H9 (cell line): ENCODE data around the gene CRNKL1. TPM values are rescaled to one million over a fixed set of nuclear protein-coding genes. Genes with fewer than 3 reads are reported as not detected.

ENCODE experiments used
- DNase-seq: peaks from one replicate; pipeline ENCODE4 v3.0.0-alpha.2; 2017
- H2AFZ ChIP-seq: one replicate; pipeline ENCODE4 v1.6.1; 2013; ENCODE audit warnings: mild to moderate bottlenecking, low read length, control low read depth, moderate library complexity
- H2AK5ac ChIP-seq: 2 replicates; pipeline ENCODE4 v1.6.1; 2013; ENCODE audit warnings: low read length, control low read depth, mixed read lengths; ENCODE audit not compliant: insufficient read length
- H2BK120ac ChIP-seq: one replicate; pipeline ENCODE4 v1.6.1; 2013; ENCODE audit warnings: low read depth, mild to moderate bottlenecking, low read length, control low read depth, inconsistent platforms; ENCODE audit not compliant: poor library complexity, severe bottlenecking
- H2BK12ac ChIP-seq: 2 replicates; pipeline ENCODE4 v1.6.1; 2013; ENCODE audit warnings: low read length, control low read depth, mixed read lengths, low read depth; ENCODE audit not compliant: insufficient read length
- H2BK15ac ChIP-seq: 2 replicates; pipeline ENCODE4 v1.6.1; 2013; ENCODE audit warnings: low read depth, low read length, control low read depth
- H2BK20ac ChIP-seq: one replicate; pipeline ENCODE4 v1.6.1; 2013; ENCODE audit warnings: low read depth, mild to moderate bottlenecking, low read length, control low read depth, inconsistent platforms; ENCODE audit not compliant: poor library complexity, severe bottlenecking
- H2BK5ac ChIP-seq: 2 replicates; pipeline ENCODE4 v1.6.1; 2013; ENCODE audit warnings: low read length, control low read depth, mixed read lengths; ENCODE audit not compliant: insufficient read length
- H3K14ac ChIP-seq: 2 replicates; pipeline ENCODE4 v1.6.1; 2013; ENCODE audit warnings: low read length, control low read depth; ENCODE audit not compliant: insufficient read depth
- H3K18ac ChIP-seq: 2 replicates; pipeline ENCODE4 v1.6.1; 2013; ENCODE audit warnings: low read depth, mild to moderate bottlenecking, mixed read lengths, low read length, control low read depth; ENCODE audit not compliant: insufficient read length
- H3K23ac ChIP-seq: 2 replicates; pipeline ENCODE4 v1.6.1; 2013; ENCODE audit warnings: low read length, control low read depth, mixed read lengths, low read depth; ENCODE audit not compliant: insufficient read length
- H3K23me2 ChIP-seq: 2 replicates; pipeline ENCODE4 v1.6.1; 2013; ENCODE audit warnings: low read depth, mild to moderate bottlenecking, mixed read lengths, low read length, control low read depth; ENCODE audit not compliant: insufficient read length, poor library complexity, severe bottlenecking
- H3K27ac ChIP-seq: 2 replicates; pipeline ENCODE4 v1.5.1; 2013; ENCODE audit warnings: low read length, control low read depth, mixed read lengths, low read depth; ENCODE audit not compliant: insufficient read length
- H3K27me3 ChIP-seq: 2 replicates; pipeline ENCODE4 v1.6.1; 2013; ENCODE audit warnings: low read length, control low read depth, inconsistent platforms; ENCODE audit not compliant: insufficient read depth
- H3K4ac ChIP-seq: 2 replicates; pipeline ENCODE4 v1.6.1; 2013; ENCODE audit warnings: low read depth, mild to moderate bottlenecking, control low read depth, inconsistent platforms, low read length, moderate library complexity
- H3K4me1 ChIP-seq: 2 replicates; pipeline ENCODE4 v1.6.1; 2013; ENCODE audit warnings: low read length, control low read depth, inconsistent platforms; ENCODE audit not compliant: insufficient read depth
- H3K4me2 ChIP-seq: 2 replicates; pipeline ENCODE4 v1.6.1; 2013; ENCODE audit warnings: low read length, control low read depth, mixed read lengths; ENCODE audit not compliant: insufficient read length, insufficient read depth
- H3K56ac ChIP-seq: 2 replicates; pipeline ENCODE4 v1.6.1; 2013; ENCODE audit warnings: low read depth, mild to moderate bottlenecking, mixed read lengths, low read length, control low read depth; ENCODE audit not compliant: insufficient read length
- H3K79me1 ChIP-seq: 2 replicates; pipeline ENCODE4 v1.6.1; 2013; ENCODE audit warnings: low read depth, mild to moderate bottlenecking, moderate library complexity, low read length, control low read depth, inconsistent platforms; ENCODE audit not compliant: insufficient read depth, poor library complexity, severe bottlenecking
- H3K79me2 ChIP-seq: 2 replicates; pipeline ENCODE4 v1.6.1; 2013; ENCODE audit warnings: low read length, control low read depth, inconsistent platforms; ENCODE audit not compliant: insufficient read depth
- H3K9ac ChIP-seq: 2 replicates; pipeline ENCODE4 v1.6.1; 2013; ENCODE audit warnings: low read length, control low read depth, mixed read lengths; ENCODE audit not compliant: insufficient read length; ENCODE audit errors: extremely low read depth
- H3K9me3 ChIP-seq: one replicate; pipeline ENCODE4 v1.6.1; 2013; ENCODE audit warnings: low read depth, low read length, inconsistent platforms; ENCODE audit not compliant: control insufficient read depth
- H3T11ph ChIP-seq: one replicate; pipeline ENCODE4 v1.6.1; 2013; ENCODE audit warnings: mild to moderate bottlenecking, low read length, control low read depth, inconsistent platforms
- H4K20me1 ChIP-seq: one replicate; pipeline ENCODE4 v1.6.1; 2013; ENCODE audit not compliant: control insufficient read depth, insufficient read length, insufficient read depth
- H4K5ac ChIP-seq: 2 replicates; pipeline ENCODE4 v1.6.1; 2013; ENCODE audit warnings: low read depth, mild to moderate bottlenecking, mixed read lengths, low read length, control low read depth; ENCODE audit not compliant: insufficient read length
- H4K8ac ChIP-seq: replicated peaks from 2 replicates; pipeline ENCODE4 v1.6.1; 2013; ENCODE audit warnings: low read length, control low read depth, mixed read lengths, low read depth; ENCODE audit not compliant: insufficient read length
- H4K91ac ChIP-seq: 2 replicates; pipeline ENCODE4 v1.6.1; 2013; ENCODE audit warnings: low read depth, mild to moderate bottlenecking, moderate library complexity, mixed read lengths, low read length, control low read depth; ENCODE audit not compliant: insufficient read length
- H3K27ac Mint-ChIP-seq, 3 experiments: 2 replicates in 2 of 3; 3 replicates in 1 of 3; pipeline ENCODE4 v1.8.0; 2020 to 2021; ENCODE audit warnings: mixed read lengths in 3 of 3, mild to moderate bottlenecking in 1 of 3, moderate library complexity in 1 of 3
- H3K27me3 Mint-ChIP-seq: 2 replicates; pipeline ENCODE4 v1.8.0; 2021; ENCODE audit warnings: low read depth, mild to moderate bottlenecking, moderate library complexity, mixed read lengths
- H3K36me3 Mint-ChIP-seq, 3 experiments: 2 replicates in 2 of 3; 3 replicates in 1 of 3; pipeline ENCODE4 v1.8.0; 2020 to 2021; ENCODE audit warnings: low read depth in 3 of 3, mixed read lengths in 3 of 3; ENCODE audit not compliant: insufficient read depth in 1 of 3
- H3K4me1 Mint-ChIP-seq, 2 experiments: 2 replicates each; pipeline ENCODE4 v1.8.0; 2020; ENCODE audit warnings: mixed read lengths in 2 of 2
- H3K4me3 Mint-ChIP-seq, 2 experiments: 2 replicates in 1 of 2; 3 replicates in 1 of 2; pipeline ENCODE4 v1.8.0; 2020 to 2021; ENCODE audit warnings: mild to moderate bottlenecking in 2 of 2, mixed read lengths in 2 of 2, moderate library complexity in 1 of 2
- H3K9me3 Mint-ChIP-seq, 2 experiments: 2 replicates in 1 of 2; 3 replicates in 1 of 2; pipeline ENCODE4 v1.8.0; 2020; ENCODE audit warnings: mild to moderate bottlenecking in 2 of 2, mixed read lengths in 2 of 2, moderate library complexity in 1 of 2
- CTCF ChIP-seq: fragments of 200-600 bp; sonication (generic); conservative IDR thresholded peaks from 3 replicates; pipeline ENCODE4 v1.8.0; 2021; ENCODE audit warnings: antibody characterized with exemption, mild to moderate bottlenecking
- WGBS: extraction: QIAGEN DNeasy Blood & Tissue Kit; methylation state at CpG from one replicate; pipeline ENCODE4 v1.1.7; 2013; ENCODE audit warnings: missing lambda C conversion rate, low lambda C conversion rate, mixed read lengths; ENCODE audit not compliant: insufficient read length; ENCODE audit errors: extremely low coverage; 5-methylcytosine and 5-hydroxymethylcytosine counted together
- total RNA-seq: library from RNA; stranded (reverse); gene quantifications from 2 replicates; pipeline ENCODE4 v1.2.1, GENCODE V29; 2021

Gene CRNKL1
- total RNA-seq, 1 experiment from 2014 or later: 30.2 TPM

- H3K27ac Mint-ChIP-seq: no peak overlapping the region
- no peak for TF ChIP-seq CTCF
- no peak overlapping the region for H3K18ac ChIP-seq
- H3K4me3 Mint-ChIP-seq: no peak overlapping the region
- no peak overlapping the region for H2BK5ac ChIP-seq
- H3K4me1 ChIP-seq: peaks cover under 1% of the 10 kb centered on the region; the same call in 1 of the 2 replicates
- no peak for DNase-seq
- no peak overlapping the region for H2BK12ac ChIP-seq
- no peak overlapping the region for H4K91ac ChIP-seq
- no peak overlapping the region for H3K23ac ChIP-seq
- H3K4me1 Mint-ChIP-seq: peaks cover 15 to 16% of the 10 kb centered on the region in 2 experiments
- no peak overlapping the region for H4K5ac ChIP-seq
- no peak overlapping the region for H3K27ac ChIP-seq
- no peaks in the 10 kb centered on the region for H3K36me3 Mint-ChIP-seq
- no peak overlapping the region for H2BK15ac ChIP-seq
- no peaks in the 10 kb centered on the region; the same call in 1 of the 2 replicates for H3K27me3 ChIP-seq
- no peaks in the 10 kb centered on the region for H3K79me2 ChIP-seq
- H3K27me3 Mint-ChIP-seq: peaks cover 2% of the 10 kb centered on the region
- H3K79me1 ChIP-seq: no peaks in the 10 kb centered on the region
- H3K56ac ChIP-seq: no peak overlapping the region
- no peak overlapping the region for H3K14ac ChIP-seq
- no peak overlapping the region for H2BK120ac ChIP-seq
- H4K8ac ChIP-seq: no peak overlapping the region
- no peaks in the 10 kb centered on the region for H3K9me3 ChIP-seq
- no peaks in the 10 kb centered on the region for H4K20me1 ChIP-seq
- whole genome bisulfite sequencing: no CpG with 5 or more reads among the region's 15 CpGs
- H2AFZ ChIP-seq: no peak overlapping the region
- H3K4ac ChIP-seq: no peak overlapping the region
- H3T11ph ChIP-seq: no peak overlapping the region
- H2AK5ac ChIP-seq: no peak overlapping the region
- H3K23me2 ChIP-seq: no peaks in the 10 kb centered on the region
- no peaks in the 10 kb centered on the region for H3K9me3 Mint-ChIP-seq
- no peak overlapping the region for H3K4me2 ChIP-seq
- H3K9ac ChIP-seq: no peak overlapping the region
- no peak overlapping the region for H2BK20ac ChIP-seq
Observed at GRCh38 chr20:20073801-20074371, 21.6 kb upstream of the CRNKL1 start.
